Measurements from ENCODE around the gene TRIM9.

Gene TRIM9

DNA sequence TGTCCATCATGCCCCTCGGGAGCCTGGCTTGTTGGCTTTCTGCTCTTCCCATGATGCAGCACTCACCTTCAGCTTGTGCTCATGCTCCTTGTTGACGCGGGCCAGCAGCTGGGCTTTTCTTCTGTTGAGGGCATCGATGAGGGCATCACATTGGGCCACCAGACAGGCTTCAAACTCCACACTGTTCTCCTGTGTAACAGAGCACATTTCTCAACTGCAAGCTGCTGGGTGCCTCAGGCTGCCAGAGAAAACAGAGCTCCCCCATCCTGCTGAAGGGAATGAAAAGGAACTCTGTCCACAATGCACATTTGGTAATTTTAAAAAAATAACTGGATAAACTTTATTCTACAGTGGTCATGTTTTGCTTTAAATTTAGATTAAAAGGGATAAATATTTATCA is 72.1 kb downstream of the TRIM9 start:
- TF ChIP-seq, protein P1, sequence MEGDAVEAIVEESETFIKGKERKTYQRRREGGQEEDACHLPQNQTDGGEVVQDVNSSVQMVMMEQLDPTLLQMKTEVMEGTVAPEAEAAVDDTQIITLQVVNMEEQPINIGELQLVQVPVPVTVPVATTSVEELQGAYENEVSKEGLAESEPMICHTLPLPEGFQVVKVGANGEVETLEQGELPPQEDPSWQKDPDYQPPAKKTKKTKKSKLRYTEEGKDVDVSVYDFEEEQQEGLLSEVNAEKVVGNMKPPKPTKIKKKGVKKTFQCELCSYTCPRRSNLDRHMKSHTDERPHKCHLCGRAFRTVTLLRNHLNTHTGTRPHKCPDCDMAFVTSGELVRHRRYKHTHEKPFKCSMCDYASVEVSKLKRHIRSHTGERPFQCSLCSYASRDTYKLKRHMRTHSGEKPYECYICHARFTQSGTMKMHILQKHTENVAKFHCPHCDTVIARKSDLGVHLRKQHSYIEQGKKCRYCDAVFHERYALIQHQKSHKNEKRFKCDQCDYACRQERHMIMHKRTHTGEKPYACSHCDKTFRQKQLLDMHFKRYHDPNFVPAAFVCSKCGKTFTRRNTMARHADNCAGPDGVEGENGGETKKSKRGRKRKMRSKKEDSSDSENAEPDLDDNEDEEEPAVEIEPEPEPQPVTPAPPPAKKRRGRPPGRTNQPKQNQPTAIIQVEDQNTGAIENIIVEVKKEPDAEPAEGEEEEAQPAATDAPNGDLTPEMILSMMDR (IDR thresholded peaks at IDR 0.05; ENCODE audit: borderline replicate concordance, insufficient read depth, low read depth, low read length): no peak
- no peak overlapping the region for H3K4me3 ChIP-seq (ENCODE audit: low read depth, low read length)

DNA sequence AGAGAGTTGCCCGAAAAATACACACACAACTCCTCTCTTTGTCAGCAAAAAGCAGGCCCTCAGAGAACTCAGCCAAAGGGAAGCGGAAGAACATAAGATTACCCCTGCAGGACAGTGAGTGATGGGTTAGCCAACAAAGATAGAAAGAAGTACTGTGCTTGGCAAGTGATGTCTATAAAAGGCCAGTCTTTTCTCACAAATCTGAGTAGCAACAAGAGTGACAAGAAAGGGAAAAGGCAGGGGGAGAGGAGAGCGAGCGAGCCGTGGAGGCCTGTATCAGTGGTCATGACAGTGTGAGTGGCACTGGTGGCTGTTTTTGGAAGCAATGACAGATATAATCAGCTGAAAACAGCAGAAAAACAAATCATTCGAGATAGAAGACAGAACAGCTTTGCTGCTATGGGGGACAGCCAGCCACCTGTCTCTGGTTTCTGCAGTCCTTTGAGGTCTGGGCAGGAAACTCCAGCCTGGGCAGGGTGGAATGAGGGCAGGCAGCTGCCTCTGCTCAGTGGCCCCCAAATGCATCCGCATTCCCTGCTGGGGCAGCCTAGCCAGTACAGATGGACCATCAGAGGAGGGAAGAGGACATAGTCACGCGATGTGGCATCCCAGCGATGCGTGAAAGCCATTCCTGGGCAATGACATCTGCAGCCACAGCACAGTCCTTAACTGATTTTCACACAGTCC is 74.7 kb downstream of the TRIM9 start:
- TF ChIP-seq, protein P1 (IDR thresholded peaks at IDR 0.05; ENCODE audit: borderline replicate concordance, insufficient read depth, low read depth, low read length): no peak
- H3K4me3 ChIP-seq (ENCODE audit: low read depth, low read length): no peak overlapping the region

DNA sequence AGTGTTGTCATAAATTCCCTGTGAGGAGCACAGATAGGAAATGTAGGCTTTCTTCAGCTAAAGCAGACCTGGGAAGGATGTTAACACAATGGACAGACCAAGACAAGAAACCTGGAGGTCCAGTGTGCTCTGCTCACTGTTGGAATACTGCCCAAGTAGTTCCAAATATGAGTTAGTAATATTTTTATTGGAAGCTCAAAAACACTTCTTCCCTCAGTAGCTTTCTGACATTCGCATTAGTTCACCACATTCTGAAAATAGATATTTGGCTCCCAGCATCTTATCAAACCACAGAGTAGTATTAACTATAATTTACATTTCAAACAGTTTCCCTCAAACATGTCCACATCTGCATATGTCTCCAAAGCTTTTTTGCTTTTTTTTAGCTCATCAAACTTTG is 75.8 kb downstream of the TRIM9 start:
- no peak overlapping the region for H3K4me3 ChIP-seq (ENCODE audit: low read depth, low read length)
- TF ChIP-seq, protein P1 (IDR thresholded peaks at IDR 0.05; ENCODE audit: borderline replicate concordance, insufficient read depth, low read depth, low read length): no peak

DNA sequence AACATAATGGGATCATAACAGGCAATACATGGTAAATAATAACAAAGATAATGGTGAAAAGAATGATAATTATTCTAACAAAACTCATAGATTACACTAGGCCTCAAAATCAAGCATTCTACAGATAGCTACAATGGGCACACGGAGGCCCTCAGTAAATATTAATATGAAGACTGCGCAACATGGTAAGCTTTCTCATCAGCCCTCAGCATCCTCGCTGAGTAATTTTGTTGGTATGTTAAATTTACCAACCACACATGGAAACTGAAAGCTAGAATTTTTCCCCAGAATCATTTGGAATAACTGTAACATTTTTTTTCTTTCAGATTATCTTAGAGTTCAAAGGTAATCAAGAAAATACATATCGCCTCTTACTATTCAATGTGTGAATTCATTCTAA is 76.4 kb downstream of the TRIM9 start:
- H3K4me3 ChIP-seq (ENCODE audit: low read depth, low read length): no peak overlapping the region

DNA sequence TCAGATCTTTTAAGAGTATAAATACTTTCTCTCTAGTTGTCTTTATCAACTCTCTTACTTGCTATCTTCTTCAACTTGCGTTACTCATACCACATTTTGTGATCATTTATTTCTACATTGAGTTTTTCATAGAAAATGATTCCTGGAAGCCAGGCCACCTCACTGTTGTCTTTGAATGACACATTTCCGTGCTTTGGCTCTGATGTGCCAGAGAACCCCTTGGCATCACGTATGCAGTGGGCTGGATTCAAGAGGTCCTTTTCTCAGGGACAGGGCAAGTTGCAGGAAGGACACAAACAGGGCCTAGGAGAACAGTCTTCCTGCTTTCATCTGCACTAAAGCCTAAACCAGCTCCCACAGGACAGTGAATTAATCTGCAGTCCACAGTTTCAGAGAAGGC is 80.3 kb downstream of the TRIM9 start:
- H3K4me3 ChIP-seq (ENCODE audit: low read depth, low read length): no peak overlapping the region
- TF ChIP-seq, protein P1 (IDR thresholded peaks at IDR 0.05; ENCODE audit: borderline replicate concordance, insufficient read depth, low read depth, low read length): no peak

More for the DNA sequence above, 76.4 kb downstream of the TRIM9 start:
- TF ChIP-seq, protein P1 (IDR thresholded peaks at IDR 0.05; ENCODE audit: borderline replicate concordance, insufficient read depth, low read depth, low read length): no peak

DNA sequence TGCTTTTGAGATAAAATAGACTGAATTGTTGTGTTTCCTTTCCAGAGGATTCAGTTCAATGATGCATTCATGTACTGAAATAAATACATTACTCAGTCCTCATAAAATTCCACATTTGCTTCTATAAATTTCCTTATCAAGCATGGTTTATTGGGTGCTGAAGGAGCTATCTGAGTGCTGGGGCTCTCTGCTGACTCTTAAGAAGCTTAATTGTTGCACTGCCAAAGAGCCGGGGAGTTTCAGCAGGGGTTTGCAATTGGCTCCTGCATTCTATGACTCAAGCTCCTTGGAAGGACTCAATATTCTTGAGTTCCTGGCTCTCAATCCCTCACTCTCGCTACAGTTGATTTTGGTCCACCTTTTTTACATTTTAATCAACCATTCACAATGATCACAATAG is 80.8 kb downstream of the TRIM9 start:
- TF ChIP-seq, protein P1 (IDR thresholded peaks at IDR 0.05; ENCODE audit: borderline replicate concordance, insufficient read depth, low read depth, low read length): no peak
- no peak overlapping the region for H3K4me3 ChIP-seq (ENCODE audit: low read depth, low read length)

DNA sequence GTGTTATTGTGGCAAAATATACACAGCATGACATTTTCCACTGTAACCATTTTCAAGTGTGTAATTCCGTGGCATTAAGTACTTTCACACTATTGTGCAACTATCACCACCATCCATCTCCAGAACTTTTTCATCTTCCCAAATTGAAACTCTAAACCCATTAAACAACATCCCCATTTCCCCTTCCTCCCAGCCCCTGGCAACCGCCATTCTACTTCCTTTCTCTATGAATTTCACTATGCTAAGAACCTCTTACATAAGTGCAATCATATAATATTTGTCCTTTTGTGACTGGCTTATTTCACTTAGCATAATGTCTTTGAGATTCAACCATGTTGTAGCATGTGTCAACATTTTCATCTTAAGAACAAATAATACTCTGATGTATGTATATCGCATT is 82.8 kb downstream of the TRIM9 start:
- H3K4me3 ChIP-seq (ENCODE audit: low read depth, low read length): no peak overlapping the region
- TF ChIP-seq, protein P1 (IDR thresholded peaks at IDR 0.05; ENCODE audit: borderline replicate concordance, insufficient read depth, low read depth, low read length): no peak

Data from GM12875 (cell line).